Thyroid gland (tissue), 4 donors: ENCODE results near the gene RAD21L1.

Source experiments
- POLR2A ChIP-seq, 2 donors: fragments of 450-650 bp; IDR thresholded peaks; one replicate each; pipeline ENCODE4 v1.6.1; 2017; ENCODE audit warnings: antibody characterized with exemption in 2 of 2, mild to moderate bottlenecking in 2 of 2, moderate library complexity in 1 of 2
- TF ChIP-seq, protein P1 (sequence below), 6 experiments: fragments of 200-600 bp in 3 of 6; fragments of 450-650 bp in 3 of 6; sonication (generic) in 3 of 6; IDR thresholded peaks; one replicate each; pipeline ENCODE4 v1.5.1; 2016 to 2019; ENCODE audit warnings: antibody characterized with exemption in 6 of 6, mild to moderate bottlenecking in 2 of 6, inconsistent platforms in 1 of 6, moderate library complexity in 1 of 6

DNA sequence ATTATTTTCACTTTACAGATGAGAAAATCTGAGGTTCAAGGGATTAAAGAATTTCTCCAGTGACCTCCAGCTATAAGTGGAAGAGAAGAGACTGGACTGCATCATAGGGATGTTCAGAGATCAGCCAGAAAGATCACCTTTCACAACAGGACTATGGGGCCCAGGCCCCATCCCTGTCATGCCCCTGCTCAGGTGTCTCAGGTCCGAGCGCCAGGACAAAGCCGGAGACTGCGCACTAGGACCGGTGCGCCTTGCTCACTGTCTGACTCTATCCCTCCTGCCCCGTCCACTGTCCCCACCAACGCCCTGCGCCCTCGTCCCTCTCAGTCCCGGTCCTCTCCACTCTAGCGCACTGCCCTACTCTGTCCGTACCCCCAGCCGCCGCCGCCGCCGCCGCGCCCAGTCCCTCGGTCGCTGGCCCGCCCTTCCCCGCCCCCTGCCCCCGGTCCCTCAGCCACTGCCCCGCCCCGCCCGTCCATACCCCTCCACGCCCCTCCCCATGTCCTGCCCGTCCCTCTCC is 521 bp upstream of the RAD21L1 start:
- TF ChIP-seq, protein P1, sequence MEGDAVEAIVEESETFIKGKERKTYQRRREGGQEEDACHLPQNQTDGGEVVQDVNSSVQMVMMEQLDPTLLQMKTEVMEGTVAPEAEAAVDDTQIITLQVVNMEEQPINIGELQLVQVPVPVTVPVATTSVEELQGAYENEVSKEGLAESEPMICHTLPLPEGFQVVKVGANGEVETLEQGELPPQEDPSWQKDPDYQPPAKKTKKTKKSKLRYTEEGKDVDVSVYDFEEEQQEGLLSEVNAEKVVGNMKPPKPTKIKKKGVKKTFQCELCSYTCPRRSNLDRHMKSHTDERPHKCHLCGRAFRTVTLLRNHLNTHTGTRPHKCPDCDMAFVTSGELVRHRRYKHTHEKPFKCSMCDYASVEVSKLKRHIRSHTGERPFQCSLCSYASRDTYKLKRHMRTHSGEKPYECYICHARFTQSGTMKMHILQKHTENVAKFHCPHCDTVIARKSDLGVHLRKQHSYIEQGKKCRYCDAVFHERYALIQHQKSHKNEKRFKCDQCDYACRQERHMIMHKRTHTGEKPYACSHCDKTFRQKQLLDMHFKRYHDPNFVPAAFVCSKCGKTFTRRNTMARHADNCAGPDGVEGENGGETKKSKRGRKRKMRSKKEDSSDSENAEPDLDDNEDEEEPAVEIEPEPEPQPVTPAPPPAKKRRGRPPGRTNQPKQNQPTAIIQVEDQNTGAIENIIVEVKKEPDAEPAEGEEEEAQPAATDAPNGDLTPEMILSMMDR (IDR thresholded peaks at IDR 0.05), result no peak
- no peak for TF ChIP-seq POLR2A (IDR thresholded peaks at IDR 0.05)
